Measurements from ENCODE around the gene OR2M5. TPM values are rescaled to one million over a fixed set of nuclear protein-coding genes. Genes with fewer than 3 reads are reported as not detected.

Gene OR2M5
- total and polyA plus RNA-seq, 11 donors, result not detected

GRCh38 chr1:248187363-248187762, 42.4 kb downstream of the OR2M5 start:
- no peaks in the 10 kb centered on the region for H3K36me3 ChIP-seq
- no peaks in the 10 kb centered on the region for H3K4me1 ChIP-seq
- no peak overlapping the region for H3K27ac ChIP-seq
- 61 to 69% (median 64%) methylated on average over 3 of the region's 3 CpGs for WGBS, 4 donors
- intact Hi-C loops (cut with DNase I), result no loop called here
- no peak overlapping the region for H3K4me3 ChIP-seq
- no peaks in the 10 kb centered on the region for H3K27me3 ChIP-seq
- peaks cover 0 to 11% (median 1%) of the 10 kb centered on the region in 12 donors for H3K9me3 ChIP-seq
- ATAC-seq, result no peak
- TF ChIP-seq CTCF (IDR thresholded peaks at IDR 0.05) (no peak), POLR2A (IDR thresholded peaks at IDR 0.05) (no peak)
- no peak for DNase-seq

GRCh38 chr1:248189026-248189425, 44.1 kb downstream of the OR2M5 start:
- Histone ChIP-seq H3K36me3 (no peaks in the 10 kb centered on the region), H3K9me3 (peaks cover 0 to 12% (median 2%) of the 10 kb centered on the region in 12 donors), H3K27ac (no peak overlapping the region), H3K4me3 (no peak overlapping the region), H3K27me3 (no peaks in the 10 kb centered on the region), H3K4me1 (no peaks in the 10 kb centered on the region)
- ATAC-seq (no peak), DNase-seq (no peak)
- intact Hi-C loops (cut with DNase I), result no loop called here
- no peak for TF ChIP-seq POLR2A (IDR thresholded peaks at IDR 0.05)
- TF ChIP-seq CTCF (IDR thresholded peaks at IDR 0.05), result no peak
- 47 to 73% (median 54%) methylated on average over 7 to 11 of the region's 11 CpGs for whole genome bisulfite sequencing, 4 donors

- Histone ChIP-seq H3K27me3 (no peaks in the 10 kb centered on the region), H3K4me3 (no peak overlapping the region), H3K36me3 (no peaks in the 10 kb centered on the region), H3K27ac (no peak overlapping the region), H3K9me3 (peaks cover 0 to 15% (median 2%) of the 10 kb centered on the region in 12 donors), H3K4me1 (no peaks in the 10 kb centered on the region)
- no peak for DNase-seq
- WGBS, 4 donors, result 32 to 52% (median 44%) methylated on average over 1 of the region's 1 CpG
- intact Hi-C loops (cut with DNase I), result no loop called here
- no peak for TF ChIP-seq CTCF (IDR thresholded peaks at IDR 0.05)
- no peak for TF ChIP-seq POLR2A (IDR thresholded peaks at IDR 0.05)
- ATAC-seq, result no peak
These were observed 49.2 kb downstream of the OR2M5 start for GRCh38 chr1:248194117-248194516.

Other genes starting within 250 kb of the OR2M5 start
- gene OR2W3, start 249.6 kb upstream of the OR2M5 start, total RNA-seq, result 1 to 10 TPM in 1 of 9 donors, under 1 TPM in 1, not detected in 7; 0.91 to 1.7 TPM
- gene OR2W3, start 249.6 kb upstream of the OR2M5 start, polyA plus RNA-seq, result not detected
- not detected for gene OR2T8, start 224.9 kb upstream of the OR2M5 start, total RNA-seq
- gene OR2T8, start 224.9 kb upstream of the OR2M5 start, polyA plus RNA-seq, result not detected
- gene OR2AJ1, start 220.3 kb upstream of the OR2M5 start, total RNA-seq, result not detected
- gene OR2AJ1, start 220.3 kb upstream of the OR2M5 start, polyA plus RNA-seq, result not detected
- not detected for gene OR2L8, start 196.3 kb upstream of the OR2M5 start, total RNA-seq
- gene OR2L8, start 196.3 kb upstream of the OR2M5 start, polyA plus RNA-seq, result not detected
- gene OR2AK2, start 179.9 kb upstream of the OR2M5 start, total RNA-seq, result under 1 TPM in 1 of 9 donors, not detected in 8; 0.25 TPM
- not detected for gene OR2AK2, start 179.9 kb upstream of the OR2M5 start, polyA plus RNA-seq
- gene OR2L5, start 131.5 kb upstream of the OR2M5 start, total RNA-seq, result not detected
- gene OR2L5, start 131.5 kb upstream of the OR2M5 start, polyA plus RNA-seq, result not detected
- gene OR2L2, start 115.1 kb upstream of the OR2M5 start, total RNA-seq, result under 1 TPM in 1 of 9 donors, not detected in 8; 0.07 TPM
- not detected for gene OR2L2, start 115.1 kb upstream of the OR2M5 start, polyA plus RNA-seq
- gene OR2L3, start 98.3 kb upstream of the OR2M5 start, total RNA-seq, result not detected
- not detected for gene OR2L3, start 98.3 kb upstream of the OR2M5 start, polyA plus RNA-seq
- gene OR2L13, start 50.0 kb upstream of the OR2M5 start, total RNA-seq, result not detected
- gene OR2L13, start 50.0 kb upstream of the OR2M5 start, polyA plus RNA-seq, result not detected
- gene OR2M2, start 29.7 kb downstream of the OR2M5 start, total RNA-seq, result not detected
- gene OR2M2, start 29.7 kb downstream of the OR2M5 start, polyA plus RNA-seq, result not detected
- not detected for gene OR2M3, start 52.1 kb downstream of the OR2M5 start, total RNA-seq
- gene OR2M3, start 52.1 kb downstream of the OR2M5 start, polyA plus RNA-seq, result not detected
- not detected for gene OR2M4, start 86.3 kb downstream of the OR2M5 start, total RNA-seq
- not detected for gene OR2M4, start 86.3 kb downstream of the OR2M5 start, polyA plus RNA-seq
- not detected for gene OR2T33, start 132.8 kb downstream of the OR2M5 start, total RNA-seq
- gene OR2T33, start 132.8 kb downstream of the OR2M5 start, polyA plus RNA-seq, result not detected
- gene OR2T12, start 158.3 kb downstream of the OR2M5 start, total RNA-seq, result not detected
- gene OR2T12, start 158.3 kb downstream of the OR2M5 start, polyA plus RNA-seq, result not detected
- not detected for gene OR2M7, start 179.4 kb downstream of the OR2M5 start, total RNA-seq
- gene OR2M7, start 179.4 kb downstream of the OR2M5 start, polyA plus RNA-seq, result not detected
- gene OR14C36, start 203.6 kb downstream of the OR2M5 start, total RNA-seq, result not detected
- not detected for gene OR14C36, start 203.6 kb downstream of the OR2M5 start, polyA plus RNA-seq
- not detected for gene OR2T4, start 216.5 kb downstream of the OR2M5 start, total RNA-seq
- gene OR2T4, start 216.5 kb downstream of the OR2M5 start, polyA plus RNA-seq, result not detected
- not detected for gene OR2T6, start 230.6 kb downstream of the OR2M5 start, total RNA-seq
- not detected for gene OR2T6, start 230.6 kb downstream of the OR2M5 start, polyA plus RNA-seq

Data from heart left ventricle (tissue), 16 donors.